H1 (cell line): ENCODE measurements around the gene ZCCHC9. TPM values are rescaled to one million over a fixed set of nuclear protein-coding genes. Genes with fewer than 3 reads are reported as not detected.

Source experiments
- CHD2 ChIP-seq: IDR thresholded peaks from 2 replicates; pipeline ENCODE4 v1.6.1; 2012; ENCODE audit warnings: low read length, improper control_type of control experiment
- EGR1 ChIP-seq: IDR thresholded peaks from 2 replicates; pipeline ENCODE4 v1.6.1; 2011; ENCODE audit warnings: low read depth, low read length, borderline replicate concordance
- GABPA ChIP-seq: IDR thresholded peaks from 2 replicates; pipeline ENCODE4 v1.6.1; 2011; ENCODE audit warnings: mild to moderate bottlenecking, low read length, moderate library complexity, borderline replicate concordance; ENCODE audit not compliant: insufficient read depth
- HDAC6 ChIP-seq: IDR thresholded peaks from one replicate; pipeline ENCODE4 v1.7.1; 2012; ENCODE audit warnings: low read depth, mild to moderate bottlenecking, inconsistent platforms, low read length, moderate library complexity
- NANOG ChIP-seq: IDR thresholded peaks from 2 replicates; pipeline ENCODE4 v1.6.1; 2011; ENCODE audit warnings: low read length, low read depth, mild to moderate bottlenecking, inconsistent platforms; ENCODE audit not compliant: insufficient read depth, poor library complexity, severe bottlenecking
- SIX5 ChIP-seq: IDR thresholded peaks from 2 replicates; pipeline ENCODE4 v1.6.1; 2011; ENCODE audit warnings: mild to moderate bottlenecking, low read depth, low read length
- SP4 ChIP-seq: IDR thresholded peaks from 2 replicates; pipeline ENCODE4 v1.6.1; 2012; ENCODE audit warnings: low read length, inconsistent platforms
- SUZ12 ChIP-seq: fragments of 200-600 bp; sonication (generic); IDR thresholded peaks from 2 replicates; pipeline ENCODE4 v1.6.1; 2012; ENCODE audit warnings: mild to moderate bottlenecking, inconsistent platforms, low read length, moderate library complexity, mixed read lengths
- polyA plus RNA-seq, 7 experiments: library from polyadenylated mRNA; depleted of rRNA in 3 of 7; stranded (reverse) in 5 of 7; unstranded in 2 of 7; fragments of >200 nt in 5 of 7; fragments of 200-250 nt in 2 of 7; gene quantifications; 1 replicate in 5 of 7; 2 replicates in 1 of 7; 4 replicates in 1 of 7; pipeline versions ENCODE4 v1.2.1 to v1.2.3, GENCODE V29; 2011 to 2013; ENCODE audit warnings: missing spikeins in 2 of 7, mixed read lengths in 2 of 7
- total RNA-seq: library from RNA; stranded (reverse); fragmentation: NEBNext Ultra II Directional; extraction: Animal tissue kit (Norgen Biotek cat#: 25700); gene quantifications from 2 replicates; pipeline ENCODE4 v1.2.1, GENCODE V29; 2021

The ZCCHC9 gene
- total and polyA plus RNA-seq, 2 of the 8 experiments (the other 6 are each of a cell fraction or from before 2014, with no cell fraction given): 10.9 to 33.6 TPM

GRCh38 chr5:81345411-81346003 lies 44.1 kb downstream of the ZCCHC9 start (continued):
- TF ChIP-seq NANOG (no peak), SIX5 (no peak), SUZ12 (no peak), CHD2 (no peak), SP4 (no peak), HDAC6 (no peak), EGR1 (no peak), GABPA (no peak)
- TF ChIP-seq, all 59 proteins: peak for 0
